KBM-7 (cell line): ENCODE data around the gene MPP1.
A peak's percentile ranks its signal among the peaks of the same experiment; 100 is the strongest.

ENCODE experiments used
- DNase-seq: peaks from one replicate; pipeline ENCODE4 v3.0.0-alpha.2; 2015
- in situ Hi-C: fragments of 300-500 bp; cut with MboI; formaldehyde crosslinking; loops from 2 replicates; pipeline ENCODE4 v1.14.3; 2020; ENCODE audit warnings: low sequenced_read_pairs, low pct_unique_long_range_greater_than_20kb, mixed read lengths

The MPP1 gene

DNA sequence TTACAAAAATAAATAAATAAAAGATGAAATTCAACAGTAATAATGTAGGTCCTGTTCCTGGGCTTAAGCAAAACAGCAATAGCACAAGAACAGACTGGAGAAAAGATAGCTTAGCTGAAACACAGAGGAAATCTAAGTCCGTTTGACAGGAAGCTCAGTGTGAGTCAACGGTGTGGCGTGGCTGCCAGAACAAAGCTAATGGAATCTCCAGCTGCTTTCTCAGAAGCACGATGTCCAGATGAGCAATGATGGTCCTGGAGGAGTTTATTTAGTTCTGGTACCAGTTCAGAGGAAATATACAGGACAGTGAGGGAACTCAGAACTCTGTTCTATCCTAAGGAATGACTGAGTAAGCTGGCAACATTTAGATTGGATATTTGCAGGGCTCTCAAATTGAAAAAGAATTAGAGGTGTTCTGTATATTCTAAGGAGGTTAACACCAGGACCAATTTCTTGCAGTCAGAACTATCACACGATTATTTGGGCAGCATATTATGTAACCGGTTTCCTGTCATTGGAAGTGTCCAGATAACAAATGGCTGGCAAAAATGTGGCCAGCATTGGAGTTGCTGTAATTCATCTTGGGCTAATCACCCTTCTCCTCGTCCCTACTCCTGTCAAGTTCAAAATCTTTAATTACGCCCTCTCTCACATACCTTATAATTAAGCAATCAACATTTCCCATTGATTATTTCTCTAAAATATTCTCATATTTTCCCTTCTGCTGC is 67.1 kb downstream of the MPP1 start:
- peak; percentile 40 for DNase-seq

GRCh38 chrX:154737136-154737535 is 68.1 kb downstream of the MPP1 start:
- in situ Hi-C loops = no loop called here
- no peak for DNase-seq

More for the DNA sequence above, 67.1 kb downstream of the MPP1 start:
- in situ Hi-C loops = no loop called here

DNA sequence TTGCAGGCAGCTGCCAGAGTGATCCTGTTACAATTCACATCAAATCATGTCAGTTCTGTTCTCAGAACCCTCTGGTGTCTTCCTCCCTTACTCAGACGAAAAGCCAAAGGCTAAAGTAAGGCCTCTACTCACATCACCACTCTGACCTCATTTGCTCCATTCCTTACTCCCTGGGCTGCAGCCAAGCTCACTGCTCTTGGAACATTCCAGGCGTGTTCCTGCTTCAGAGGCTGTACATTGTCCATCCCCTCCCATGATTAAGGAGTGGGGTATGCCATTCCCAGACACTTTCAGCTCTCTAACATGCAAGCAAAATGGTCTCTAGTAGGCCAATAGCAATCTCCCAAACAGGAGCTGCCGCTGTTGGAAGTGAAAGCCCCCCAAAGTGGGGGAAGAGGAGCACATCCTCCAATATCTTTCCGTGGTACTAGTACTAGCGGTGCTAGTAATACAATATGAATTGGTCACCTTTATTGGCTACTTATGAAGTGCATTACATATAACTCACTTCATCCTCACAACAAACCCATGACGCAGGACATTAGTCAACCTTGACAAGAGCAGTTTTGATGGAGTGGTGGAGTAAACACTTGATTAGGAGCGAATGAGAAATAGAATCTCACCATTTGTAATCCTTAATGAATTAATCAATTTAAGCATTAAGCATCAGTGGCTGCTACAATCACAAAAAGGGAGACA is 69.4 kb downstream of the MPP1 start:
- in situ Hi-C loops = no loop called here

GRCh38 chrX:154734061-154734781 is 71.1 kb downstream of the MPP1 start:
- in situ Hi-C loops = no loop called here
- peak; percentile 85 for DNase-seq

More for the DNA sequence above, 69.4 kb downstream of the MPP1 start:
- DNase-seq = no peak

GRCh38 chrX:154733066-154733425 is 72.2 kb downstream of the MPP1 start:
- DNase-seq = no peak
- in situ Hi-C loops = no loop called here

DNA sequence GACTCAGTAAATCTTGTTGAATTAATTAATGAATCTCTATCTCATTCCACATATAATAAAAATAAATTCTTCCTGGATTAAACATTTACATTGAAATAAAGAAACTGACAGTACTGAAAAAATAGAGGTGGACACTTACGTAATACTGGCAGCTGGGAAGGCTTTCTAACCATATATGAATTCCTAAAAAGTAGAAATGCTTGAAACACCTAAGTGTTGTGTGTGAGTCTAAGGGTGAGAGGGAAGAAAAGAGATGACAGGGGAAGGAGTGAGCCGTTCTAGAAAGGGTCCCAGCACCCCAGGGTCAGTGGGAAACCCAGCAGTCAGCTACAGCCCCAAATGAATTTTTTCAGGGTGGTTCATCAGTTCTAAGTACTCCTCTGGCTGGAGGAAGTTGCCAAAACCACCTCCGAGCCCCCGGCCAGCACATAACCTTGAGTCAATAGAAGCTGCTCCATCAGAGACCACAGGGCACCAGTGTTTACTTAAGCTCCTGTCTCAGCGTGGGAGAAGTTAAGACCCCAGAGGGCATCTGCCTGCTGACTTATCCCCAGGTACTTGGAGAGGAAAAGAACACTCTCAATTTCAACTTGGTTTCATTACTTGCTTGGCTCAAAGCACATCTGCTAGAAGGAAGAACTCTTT is 72.7 kb downstream of the MPP1 start:
- in situ Hi-C loops = no loop called here
- peak; percentile 67 for DNase-seq

DNA sequence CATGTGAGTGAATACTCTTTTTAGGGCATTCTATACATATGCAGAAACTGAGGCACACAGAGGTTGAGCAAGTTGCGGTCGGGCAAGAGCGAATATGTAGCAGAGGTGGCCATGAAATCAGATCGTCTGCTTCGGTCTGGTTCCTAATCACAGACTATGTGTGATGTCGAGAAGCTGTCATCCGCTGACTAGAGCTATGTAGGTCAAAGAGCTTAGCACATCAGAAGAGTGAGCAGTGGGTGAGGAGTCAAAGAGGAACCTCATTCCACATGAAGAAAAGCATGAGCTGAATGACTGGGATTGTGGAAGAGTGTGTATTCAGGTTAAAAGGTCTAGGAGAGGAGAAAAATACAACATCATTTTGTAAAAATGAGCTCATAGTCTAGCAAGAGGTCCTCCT is 73.4 kb downstream of the MPP1 start:
- DNase-seq = no peak
- in situ Hi-C loops = no loop called here

- in situ Hi-C loops = no loop called here
- DNase-seq = peak; percentile 42
These were observed 74.1 kb downstream of the MPP1 start for GRCh38 chrX:154731184-154731583.

- in situ Hi-C loops = no loop called here
- DNase-seq = no peak
These were observed 74.9 kb downstream of the MPP1 start for GRCh38 chrX:154730253-154730891.

- in situ Hi-C loops = no loop called here
- DNase-seq = no peak
These were observed 75.8 kb downstream of the MPP1 start for GRCh38 chrX:154729439-154729838.
